ENCODE measurements around the gene MAB21L2. TPM values are rescaled to one million over a fixed set of nuclear protein-coding genes. Genes with fewer than 3 reads are reported as not detected.

MAB21L2 gene
- not detected in 5 replicates for total RNA-seq (2022; extraction: Qiagen RNA extraction)

GRCh38 chr4:150582146-150582872, at the start of gene MAB21L2:
Gene MAB21L2, plus strand, starts transcription at chr4:150582151. Its CDS starts 879 bp downstream, at chr4:150583030.

All from A549 treated with dexamethasone at 1 μM for 4 hours (cell line).